Erythroblast (primary cell): ENCODE results near the gene EDC3.
"Not testable (repeated sequence)": the region's sequence is repeated elsewhere in the genome, so short reads cannot be mapped to it uniquely, and the experiment has no call there.

Experiments
- DNase-seq, 2 experiments: peaks; one replicate each; lab custom pipeline; 2025; lab: John Stamatoyannopoulos, UW
- GATA1 ChIP-seq: IDR thresholded peaks from 2 replicates; pipeline ENCODE4 v1.6.1; 2011; ENCODE audit warnings: low read depth, mild to moderate bottlenecking, control low read depth, low read length, moderate library complexity
- POLR2A ChIP-seq: IDR thresholded peaks from 2 replicates; pipeline ENCODE4 v1.6.1; 2011; ENCODE audit warnings: mild to moderate bottlenecking, low read length

Gene EDC3

GRCh38 chr15:74631087-74631385, 64.8 kb downstream of the EDC3 start:
- DNase-seq: peak in 1 of 2 experiments; percentile 33
- no peak for TF ChIP-seq POLR2A
- TF ChIP-seq GATA1: no peak

- DNase-seq: peak in 1 of 2 experiments; percentile 23
- TF ChIP-seq POLR2A (no peak), GATA1 (no peak)
These were observed 65.3 kb downstream of the EDC3 start for GRCh38 chr15:74630284-74631086.

GRCh38 chr15:74629696-74630095, 66.1 kb downstream of the EDC3 start:
- DNase-seq: not testable (repeated sequence)

GRCh38 chr15:74628949-74629348, 66.9 kb downstream of the EDC3 start:
- TF ChIP-seq GATA1: no peak
- no peak for TF ChIP-seq POLR2A
- DNase-seq: no peak

DNA sequence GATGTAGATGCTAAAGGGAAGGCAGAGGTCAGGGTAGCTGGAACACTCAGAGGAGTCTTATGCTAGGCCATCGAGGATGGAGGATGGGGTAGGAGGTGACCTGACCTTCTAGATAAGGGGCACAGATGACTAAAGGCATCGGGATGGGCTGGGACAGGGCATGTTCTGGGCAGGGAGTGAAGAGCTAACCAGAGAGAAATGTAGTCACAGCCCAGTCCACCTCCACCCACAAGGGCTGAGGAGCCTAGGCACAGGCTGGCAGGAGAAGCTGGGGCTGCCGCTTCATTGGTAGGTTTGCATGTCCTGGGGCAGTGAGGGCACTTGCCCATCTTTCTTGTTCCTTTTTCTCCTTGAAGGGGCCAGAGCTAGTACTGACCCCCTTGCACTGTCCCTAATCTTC, 67.6 kb downstream of the EDC3 start:
- TF ChIP-seq POLR2A (no peak), GATA1 (no peak)
- no peak for DNase-seq

GRCh38 chr15:74627766-74628165, 68.1 kb downstream of the EDC3 start:
- DNase-seq: no peak
- TF ChIP-seq POLR2A: no peak

GRCh38 chr15:74626752-74627692, 68.8 kb downstream of the EDC3 start:
- DNase-seq: no peak
- TF ChIP-seq GATA1 (no peak), POLR2A (no peak)

DNA sequence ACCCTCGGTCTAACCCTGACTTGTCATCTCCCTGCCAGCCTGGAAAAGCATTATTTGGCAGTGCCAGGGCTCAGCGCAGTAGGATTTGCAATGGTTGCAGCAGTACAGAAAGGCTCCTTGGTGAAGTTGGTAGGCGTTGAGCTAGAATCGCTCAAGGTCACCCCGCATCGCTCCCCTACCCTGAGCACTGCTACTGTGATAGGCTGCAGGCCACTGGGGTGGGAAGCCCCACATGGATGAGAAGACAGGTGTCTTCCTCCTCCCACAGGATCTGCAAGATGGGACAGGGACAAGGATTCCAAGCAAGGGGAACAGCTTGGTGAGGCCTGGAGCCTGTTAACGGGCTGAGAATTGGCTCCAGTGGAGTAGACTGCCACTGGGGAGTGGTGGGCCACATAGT, 69.5 kb downstream of the EDC3 start:
- no peak for DNase-seq
- TF ChIP-seq GATA1 (no peak), POLR2A (no peak)

DNA sequence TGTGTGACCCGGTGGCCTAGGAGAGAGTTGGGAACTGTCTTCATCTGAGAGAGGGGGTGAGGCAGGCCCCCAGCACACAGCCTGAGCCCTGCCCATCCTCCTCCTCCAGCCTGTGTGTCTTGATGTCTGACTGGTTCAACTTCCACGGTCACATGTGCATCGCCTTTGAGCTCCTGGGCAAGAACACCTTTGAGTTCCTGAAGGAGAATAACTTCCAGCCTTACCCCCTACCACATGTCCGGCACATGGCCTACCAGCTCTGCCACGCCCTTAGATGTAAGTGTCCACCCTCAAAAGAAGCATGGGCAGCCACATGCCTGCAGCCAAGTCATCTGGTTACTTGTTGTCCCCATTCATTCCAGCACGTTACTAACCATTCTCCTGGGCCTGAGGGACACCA, 70.1 kb downstream of the EDC3 start:
- TF ChIP-seq POLR2A (no peak), GATA1 (no peak)
- DNase-seq: no peak

DNA sequence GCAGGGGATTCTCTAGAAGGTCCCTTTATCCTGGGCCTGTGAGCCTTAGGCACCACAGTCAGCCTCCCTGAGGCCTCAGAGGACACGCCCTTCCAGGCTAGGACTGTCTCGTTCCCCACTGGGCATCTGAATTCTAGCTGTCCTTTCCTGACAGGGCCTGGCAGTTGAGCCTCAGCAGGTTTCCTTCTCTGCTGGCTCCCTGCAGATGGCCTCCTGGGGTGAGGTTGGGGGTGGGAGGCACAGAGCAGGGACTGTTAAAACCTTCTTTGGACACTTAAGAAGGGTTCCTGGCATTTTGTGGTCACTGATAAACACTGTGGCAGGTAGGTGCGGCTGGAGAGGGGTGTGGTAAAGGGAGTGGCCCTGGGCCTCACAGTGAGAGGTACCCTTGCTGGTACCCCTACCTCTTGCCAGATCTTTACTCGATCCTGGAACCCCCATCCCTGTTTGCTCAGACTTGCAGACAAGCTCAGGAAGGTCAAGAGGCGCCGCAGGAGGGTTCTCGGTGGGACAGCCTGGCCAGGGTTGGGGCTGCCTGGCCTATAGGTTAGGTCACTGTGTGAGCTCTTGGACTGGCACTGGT, 71.7 kb downstream of the EDC3 start:
- no peak for DNase-seq
- TF ChIP-seq GATA1: no peak
- TF ChIP-seq POLR2A: no peak

DNA sequence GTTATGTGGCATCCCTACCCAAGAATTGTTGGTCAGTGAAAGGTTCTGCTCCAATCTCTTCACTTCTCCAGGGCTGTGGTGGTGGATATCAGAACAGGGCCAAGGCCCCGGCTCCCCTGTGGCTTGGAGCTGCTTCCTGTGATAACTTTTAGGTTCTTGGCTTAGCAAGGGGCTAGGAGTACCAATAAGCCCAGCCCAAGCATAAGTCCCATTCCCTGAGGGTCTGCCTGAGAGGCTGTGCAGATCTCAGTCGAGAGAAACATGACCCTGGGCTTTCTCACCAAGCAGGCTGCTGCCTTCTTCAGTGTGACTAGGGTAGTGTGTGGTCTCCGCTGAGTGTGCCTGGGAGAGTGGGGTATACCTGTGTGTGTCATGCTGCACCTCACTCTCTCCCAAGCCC, 73.1 kb downstream of the EDC3 start:
- DNase-seq: no peak
- TF ChIP-seq GATA1 (no peak), POLR2A (no peak)

DNA sequence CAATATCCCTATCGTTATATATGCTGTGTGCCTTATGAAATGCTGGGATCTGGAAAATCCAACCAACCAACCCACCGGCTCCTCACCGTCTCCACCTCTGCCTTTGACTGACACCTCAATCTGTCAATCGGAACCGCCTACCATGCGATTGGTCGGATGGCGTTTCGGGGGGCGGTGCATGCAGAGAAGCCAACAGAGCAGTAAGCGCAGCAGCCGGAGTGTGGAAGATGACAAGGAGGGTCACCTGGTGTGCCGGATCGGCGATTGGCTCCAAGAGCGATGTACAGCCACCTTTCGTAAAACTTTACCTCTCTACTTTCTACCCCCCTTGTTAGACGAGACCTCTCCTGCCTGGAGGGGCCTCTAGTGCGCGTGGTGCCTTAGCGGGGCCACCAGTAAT, 73.9 kb downstream of the EDC3 start:
- DNase-seq: peak in 1 of 2 experiments; percentile 18
- TF ChIP-seq GATA1: no peak
- TF ChIP-seq POLR2A: no peak

DNA sequence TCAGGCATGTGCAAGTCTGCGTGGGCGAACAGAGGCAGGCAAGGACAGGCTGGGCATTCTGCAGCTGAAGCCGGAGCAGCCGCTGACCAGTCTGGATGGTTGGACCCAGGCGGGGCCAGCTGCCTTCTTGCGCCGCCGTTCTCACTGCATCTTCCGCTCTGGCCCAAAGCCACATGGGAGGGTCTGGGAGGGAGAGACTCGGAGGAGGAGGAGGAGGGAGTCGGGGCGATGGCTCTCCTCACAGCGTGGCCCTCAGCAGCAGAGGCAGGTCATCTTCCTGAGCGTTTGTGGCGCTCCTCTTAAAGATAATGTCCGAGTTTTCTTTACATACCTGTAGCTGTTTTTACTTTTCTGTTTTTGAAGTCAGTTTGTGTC, 74.3 kb downstream of the EDC3 start:
- TF ChIP-seq POLR2A (no peak), GATA1 (no peak)
- DNase-seq: no peak
